Inferior parietal cortex (tissue), 1 donor: Measurements from ENCODE around the gene HHAT.
"Not testable (repeated sequence)": the region's sequence is repeated elsewhere in the genome, so short reads cannot be mapped to it uniquely, and the experiment has no call there.

Experiments used
- DNase-seq: peaks from one replicate; pipeline ENCODE4 v3.0.0-alpha.2; 2016; ENCODE audit errors: extremely low spot score

Gene HHAT

DNA sequence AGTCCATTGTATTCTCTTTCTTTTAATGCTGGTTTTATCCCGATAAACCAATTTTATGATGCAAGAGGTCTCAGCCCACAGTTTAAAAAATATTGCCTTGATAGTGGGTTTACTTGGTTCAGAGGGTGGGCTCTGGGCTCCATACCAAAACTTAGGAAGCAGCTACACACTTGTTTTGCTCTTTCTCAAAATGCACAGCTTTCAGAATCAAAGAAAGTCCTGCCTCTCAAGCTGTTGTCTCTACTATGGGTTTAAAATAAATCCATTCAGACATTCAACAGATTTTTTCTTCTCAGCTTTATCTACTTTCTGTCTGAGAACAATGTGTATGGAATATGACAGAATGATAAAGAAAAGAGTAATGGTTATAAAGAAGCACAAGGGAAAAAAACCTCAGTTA, 14.8 kb upstream of the HHAT start:
- DNase-seq = no peak

DNA sequence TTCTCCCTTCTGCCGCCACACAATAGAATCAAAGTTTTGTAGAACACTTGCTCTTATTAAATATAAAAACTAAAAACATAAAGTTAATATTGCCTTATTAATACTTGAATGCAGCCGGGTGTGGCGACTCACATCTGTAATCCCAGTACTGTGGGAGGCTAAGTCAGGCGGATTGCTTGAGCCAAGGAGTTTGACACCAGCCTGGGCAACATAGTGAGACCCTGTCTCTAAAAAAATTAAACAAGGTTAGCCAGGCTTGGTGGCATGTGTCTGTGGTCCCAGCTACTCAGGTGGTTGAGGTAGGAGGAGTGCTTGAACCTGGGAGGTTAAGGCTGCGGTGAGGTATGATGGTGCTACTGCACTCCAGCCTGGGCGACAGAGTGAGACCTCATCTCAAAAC, 13.2 kb upstream of the HHAT start:
- DNase-seq = no peak

DNA sequence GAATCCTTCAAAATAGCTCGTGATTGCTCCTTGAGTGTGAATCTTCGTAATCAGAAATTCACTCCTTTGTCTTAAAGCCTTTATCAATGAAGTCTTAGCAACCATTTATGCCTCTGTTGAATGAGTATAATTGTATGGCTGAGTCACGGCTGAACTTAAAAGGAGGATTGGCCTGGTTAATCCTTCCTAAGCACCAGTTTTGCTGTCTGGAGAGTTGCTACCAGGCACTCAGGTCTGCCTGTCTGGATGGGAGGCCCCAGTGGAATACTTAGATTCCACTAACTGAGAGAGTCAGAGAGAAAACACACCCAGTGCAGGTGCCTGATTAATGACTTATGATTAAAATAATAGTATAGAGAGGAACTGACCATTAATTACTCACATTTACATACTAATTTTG, 7.6 kb upstream of the HHAT start:
- no peak for DNase-seq

DNA sequence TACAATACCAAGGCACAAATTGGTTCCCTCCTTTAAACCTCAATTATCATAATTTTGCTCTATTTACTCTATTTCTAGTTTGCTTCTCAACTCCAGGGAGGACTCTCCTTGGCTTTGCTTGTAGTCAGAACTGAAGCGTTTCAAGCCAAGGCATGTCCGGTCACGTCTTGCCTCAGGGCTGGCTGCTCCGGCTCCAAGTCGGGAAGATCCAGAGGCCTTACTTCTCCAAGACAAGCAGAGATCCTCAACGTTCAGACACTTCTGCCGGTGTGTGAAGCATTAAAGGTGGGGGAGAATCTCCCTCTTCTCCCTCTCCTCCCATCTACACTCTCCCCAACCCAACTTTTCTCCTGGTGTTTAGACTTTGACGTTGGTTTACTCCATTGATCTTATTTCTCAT, 7.2 kb upstream of the HHAT start:
- DNase-seq = no peak

DNA sequence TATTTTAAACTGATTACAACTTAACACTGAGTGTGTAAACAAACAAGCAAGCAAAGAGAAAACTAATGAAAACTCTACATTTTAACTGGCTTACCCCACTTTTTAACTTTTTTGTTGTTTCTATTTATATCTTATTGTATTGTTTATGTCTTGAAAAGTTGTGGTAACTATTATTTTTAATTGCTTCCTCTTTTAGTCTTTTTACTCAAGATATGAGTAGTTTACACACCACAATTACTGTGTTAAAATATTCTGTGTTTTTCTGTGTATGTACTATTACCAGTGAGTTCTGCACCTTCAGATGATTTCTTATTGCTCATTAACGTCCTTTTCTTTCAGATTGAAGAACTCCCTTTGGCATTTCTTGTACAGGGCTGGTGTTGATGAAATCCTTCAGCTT, 4.7 kb upstream of the HHAT start:
- DNase-seq = no peak

DNA sequence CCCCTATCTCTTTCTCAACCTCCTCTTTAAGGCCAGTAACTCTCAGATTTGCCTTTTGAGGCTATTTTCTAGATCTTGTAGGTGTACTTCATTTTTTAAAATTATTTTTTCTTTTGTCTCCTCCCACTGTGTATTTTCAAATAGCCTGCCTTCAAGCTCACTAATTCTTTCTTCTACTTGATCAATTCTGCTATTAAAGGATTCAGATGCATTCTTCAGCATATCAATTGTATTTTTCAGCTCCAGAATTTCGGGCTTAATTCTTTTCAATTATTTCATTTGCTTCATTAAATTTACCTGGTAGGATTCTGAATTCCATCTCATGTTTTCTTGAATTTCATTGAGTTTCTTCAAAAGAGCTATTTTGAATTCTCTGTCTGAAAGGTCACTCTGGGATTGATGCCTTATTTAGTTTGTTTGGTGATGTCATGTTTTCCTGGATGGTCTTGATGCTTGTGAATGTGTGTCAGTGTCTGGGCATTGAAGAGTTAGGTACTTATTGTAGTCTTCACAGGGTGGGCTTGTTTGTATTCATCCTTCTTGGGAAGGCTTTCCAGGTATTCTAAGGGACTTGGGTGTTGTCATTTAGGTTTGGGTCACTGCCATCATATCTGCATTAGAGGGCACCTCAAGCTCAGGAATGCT, 3.6 kb upstream of the HHAT start:
- no peak for DNase-seq

DNA sequence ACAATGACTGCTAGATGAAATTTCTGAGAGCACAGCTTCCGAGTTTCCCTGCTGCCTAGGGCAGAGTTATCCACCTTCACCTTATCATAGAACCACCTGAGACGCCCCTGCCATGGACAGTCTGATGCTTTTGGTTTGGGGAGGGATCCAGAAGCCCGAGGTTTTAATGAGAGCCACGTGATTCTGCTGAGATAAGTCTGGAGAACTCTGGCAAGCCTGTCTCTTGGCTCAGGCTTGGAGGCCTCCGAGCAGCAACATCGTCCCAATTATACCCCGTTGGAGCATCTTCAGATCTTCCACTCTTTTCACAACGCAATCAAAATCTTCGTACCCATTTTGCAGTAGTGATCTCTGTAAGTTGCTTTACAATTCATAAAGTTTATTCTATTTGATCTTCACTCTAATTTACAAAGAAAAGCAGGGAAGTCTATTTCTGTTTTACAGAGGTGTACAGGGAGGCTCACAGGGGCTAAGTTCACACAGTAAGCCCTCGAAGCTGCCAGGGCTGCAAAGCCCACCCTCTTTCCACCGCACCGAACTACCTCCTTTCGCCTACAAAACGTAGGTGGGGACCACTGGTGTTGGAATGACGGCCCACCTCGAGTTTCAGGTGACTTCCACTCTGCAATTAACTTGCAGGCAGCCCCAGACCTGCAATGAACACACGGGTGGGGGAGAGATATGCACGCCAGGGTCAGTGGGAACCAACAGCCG, 513 bp upstream of the HHAT start:
- DNase-seq = no peak

DNA sequence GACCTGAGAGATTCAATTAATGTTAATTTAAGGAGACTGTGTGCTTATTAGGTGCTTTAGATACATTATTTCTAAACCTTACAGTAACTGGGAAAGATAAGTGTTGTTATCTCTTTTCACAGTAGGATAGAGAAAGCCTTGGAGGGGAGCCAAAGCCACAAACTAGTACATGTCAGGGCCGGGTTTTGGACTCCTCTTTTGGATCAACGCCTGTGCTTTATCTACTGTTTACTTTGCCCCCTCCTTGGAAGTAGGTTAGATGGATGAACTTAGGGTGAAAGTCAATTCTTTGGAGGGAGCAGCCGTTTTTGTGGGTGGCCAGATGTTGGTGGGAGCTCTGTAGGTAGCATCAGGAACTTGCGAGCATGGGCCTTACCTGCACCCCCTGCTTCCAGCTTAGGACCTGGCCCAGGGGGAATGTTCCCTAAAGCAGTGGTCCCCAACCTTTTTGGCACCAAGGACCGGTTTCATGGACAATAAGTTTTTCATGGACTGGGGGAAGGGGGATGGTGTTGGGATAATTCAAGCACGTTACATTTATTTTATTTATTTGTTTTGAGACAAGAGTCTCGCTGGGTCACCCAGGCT, 1.7 kb downstream of the HHAT start:
- DNase-seq = no peak

DNA sequence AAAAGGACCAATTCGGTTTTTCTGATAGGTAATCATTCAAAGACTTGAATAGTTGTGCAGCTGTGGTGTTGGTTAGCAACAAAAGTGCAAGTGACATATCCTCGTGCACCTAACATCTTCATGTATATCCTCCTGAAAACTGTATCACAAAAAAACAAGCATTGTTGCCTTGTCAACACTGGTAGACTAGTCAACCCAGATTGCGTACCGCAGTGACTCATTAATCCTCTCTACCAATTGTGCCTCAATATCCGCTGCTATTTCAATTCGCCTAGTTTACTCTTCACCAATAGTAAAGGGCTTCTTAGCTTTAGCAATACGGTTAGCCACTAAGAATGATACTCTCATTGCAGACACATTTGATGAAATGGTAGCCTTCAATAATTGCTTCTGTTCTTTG, 3.5 kb downstream of the HHAT start:
- DNase-seq = no peak

DNA sequence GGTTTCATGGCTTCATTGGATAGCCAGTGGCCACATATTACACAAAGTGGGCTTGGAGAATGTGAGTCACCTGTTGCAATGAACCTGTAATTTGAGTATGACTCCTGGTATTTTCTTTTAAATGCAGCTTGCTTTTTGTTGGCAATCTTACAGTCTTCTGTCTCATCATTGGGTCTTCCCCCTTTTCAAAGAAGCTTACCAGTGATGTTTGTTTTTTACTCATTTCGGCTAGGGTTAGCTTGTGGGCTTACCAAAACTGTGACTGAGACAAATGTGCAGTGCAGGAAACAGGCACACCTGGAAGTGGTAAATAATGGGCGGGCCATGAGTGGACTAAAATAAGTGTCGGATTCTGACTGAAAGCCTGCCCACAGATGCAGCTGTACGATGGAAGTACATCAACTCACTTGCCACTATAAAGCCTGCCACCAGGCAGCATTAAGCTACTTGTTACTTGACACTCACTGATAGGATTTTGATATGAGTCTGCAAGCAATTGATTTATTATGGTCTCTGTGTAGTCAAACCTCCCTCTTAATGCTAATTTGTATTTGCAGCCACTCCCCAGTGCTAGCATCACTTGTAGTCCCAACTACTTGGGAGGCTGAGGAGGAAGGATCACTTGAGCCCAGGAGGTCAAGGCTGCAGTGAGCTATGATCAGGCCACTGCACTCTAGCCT, 4.2 kb downstream of the HHAT start:
- no peak for DNase-seq

DNA sequence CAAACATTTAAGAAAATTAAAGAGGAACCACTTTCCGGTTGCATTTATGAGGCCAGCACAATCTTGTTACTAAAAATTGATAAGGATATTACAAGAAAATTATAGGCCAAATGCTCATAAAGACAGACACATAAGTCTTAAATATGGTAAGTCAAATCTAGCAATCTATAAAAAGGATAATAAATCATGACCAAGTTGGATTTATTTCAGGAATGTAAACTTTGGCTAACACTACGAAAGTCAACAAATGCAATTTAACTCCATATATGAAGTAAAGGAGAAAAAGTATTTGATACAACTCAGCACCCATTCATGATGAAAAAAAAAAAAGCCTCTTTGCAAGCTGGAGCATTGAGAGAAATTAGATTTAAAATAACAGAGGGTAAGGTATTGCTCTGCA, 6.3 kb downstream of the HHAT start:
- no peak for DNase-seq

DNA sequence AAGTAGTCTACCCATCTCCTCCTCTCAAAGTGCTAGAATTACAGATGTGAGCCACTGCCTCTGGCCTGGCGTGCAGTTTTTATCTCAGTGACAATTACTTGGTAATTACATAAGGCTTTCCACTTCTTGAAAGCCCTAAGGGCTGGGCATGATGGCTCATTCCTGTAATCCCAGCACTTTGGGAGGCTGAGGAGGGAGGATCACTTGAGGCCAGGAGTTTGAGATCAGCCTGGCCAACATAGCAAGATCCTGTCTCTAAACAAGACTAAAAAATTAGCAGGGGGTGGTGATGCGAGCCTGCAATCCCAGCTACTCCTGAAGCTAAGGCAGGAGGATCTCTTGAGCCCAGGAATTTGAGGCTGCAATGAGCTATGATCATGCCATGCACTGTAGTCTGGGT, 7.7 kb downstream of the HHAT start:
- no peak for DNase-seq

DNA sequence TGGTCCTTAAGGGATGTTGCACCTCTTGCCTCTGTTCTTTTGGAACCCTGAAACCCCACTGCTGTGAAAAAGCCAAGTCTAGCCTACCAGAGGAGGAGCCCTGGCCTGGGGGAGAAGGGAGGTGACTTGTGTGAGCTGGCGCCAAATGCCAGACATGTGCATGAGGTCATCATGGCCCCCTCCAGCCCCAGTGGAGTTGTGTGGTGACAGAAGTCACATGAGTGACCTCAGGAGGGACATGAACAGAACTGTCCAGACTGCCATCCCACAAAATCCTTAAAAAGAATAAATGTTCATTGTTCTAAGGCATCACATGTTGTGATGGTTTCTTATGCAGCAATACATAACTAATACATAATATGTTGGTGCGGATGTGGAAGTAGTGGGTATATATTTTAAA, 10.8 kb downstream of the HHAT start:
- DNase-seq = no peak

DNA sequence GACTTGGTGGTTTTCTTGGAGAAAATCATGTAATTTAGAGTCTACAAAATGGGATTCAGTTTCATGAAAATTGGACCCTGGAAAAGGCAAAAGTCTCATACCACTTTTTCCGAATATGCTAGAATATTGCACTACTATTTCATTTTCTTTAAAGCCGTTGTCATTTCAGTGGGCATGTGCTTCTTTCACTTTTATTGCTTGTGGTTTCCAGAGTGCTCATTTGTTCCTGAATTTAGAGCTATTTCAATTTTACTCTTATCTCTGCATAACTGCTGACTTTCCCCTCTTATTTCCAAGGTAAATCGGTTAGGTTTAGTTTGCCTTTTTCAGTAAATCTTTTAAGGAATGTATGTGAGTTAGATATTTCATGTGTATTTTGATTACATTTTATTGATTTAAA, 11.6 kb downstream of the HHAT start:
- DNase-seq = no peak

DNA sequence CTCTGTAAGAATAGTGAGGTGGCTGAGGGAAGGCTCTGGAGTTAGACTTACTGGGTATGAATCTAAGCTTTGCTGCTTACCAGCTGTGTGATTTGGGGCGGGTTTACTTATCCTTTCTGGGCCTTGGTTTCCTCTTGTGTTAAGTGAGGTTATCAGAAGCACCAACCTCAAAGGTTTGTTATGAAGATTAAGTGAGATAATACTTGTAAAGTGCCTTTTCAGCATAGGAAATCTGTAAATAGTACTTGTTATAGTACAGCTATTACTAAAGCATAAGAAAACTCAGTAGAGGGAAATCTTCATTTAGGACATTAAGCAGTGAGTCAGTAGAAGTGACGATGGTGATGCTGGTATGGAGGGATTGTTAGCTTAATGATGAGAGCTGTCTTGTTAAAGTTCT, 12.1 kb downstream of the HHAT start:
- no peak for DNase-seq

DNA sequence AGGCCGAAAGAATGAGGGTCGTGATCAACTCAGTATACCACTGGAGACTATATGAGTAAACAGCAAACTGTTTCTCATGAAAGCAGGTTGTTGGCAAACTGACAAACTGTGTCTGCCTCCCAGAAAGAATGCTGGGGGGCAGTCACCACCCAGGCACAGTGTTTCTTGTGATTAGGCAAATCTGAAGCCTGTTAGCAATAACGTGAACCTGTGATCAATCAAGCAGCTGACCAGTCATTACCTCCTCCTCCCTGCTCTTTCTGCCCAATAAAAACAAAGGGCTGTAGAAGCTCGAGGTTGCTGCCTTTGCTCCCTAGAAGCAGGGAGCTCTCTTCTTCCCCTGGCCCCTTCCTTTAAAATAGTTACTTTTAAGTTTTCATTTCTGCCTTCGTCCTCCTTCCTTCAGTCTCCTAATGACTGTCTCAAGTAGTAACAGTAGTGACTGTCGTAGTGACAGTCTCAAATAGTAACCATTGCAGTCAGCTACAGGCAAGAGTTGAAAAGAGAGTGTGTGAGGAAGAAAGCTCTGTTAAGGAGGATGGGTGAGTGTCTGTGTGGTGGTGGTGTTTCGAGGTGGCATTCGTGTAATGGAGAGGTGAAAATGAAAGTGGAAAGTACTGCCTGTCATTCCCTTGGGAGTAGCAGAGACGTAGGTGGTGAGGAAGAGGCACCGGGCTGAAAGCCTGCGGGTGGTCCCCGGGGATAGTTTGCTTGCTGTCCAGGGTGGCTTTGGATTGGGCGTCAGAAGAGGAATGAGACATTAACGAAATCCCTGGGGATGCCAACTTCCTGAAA, 14.5 kb downstream of the HHAT start:
- DNase-seq = no peak

DNA sequence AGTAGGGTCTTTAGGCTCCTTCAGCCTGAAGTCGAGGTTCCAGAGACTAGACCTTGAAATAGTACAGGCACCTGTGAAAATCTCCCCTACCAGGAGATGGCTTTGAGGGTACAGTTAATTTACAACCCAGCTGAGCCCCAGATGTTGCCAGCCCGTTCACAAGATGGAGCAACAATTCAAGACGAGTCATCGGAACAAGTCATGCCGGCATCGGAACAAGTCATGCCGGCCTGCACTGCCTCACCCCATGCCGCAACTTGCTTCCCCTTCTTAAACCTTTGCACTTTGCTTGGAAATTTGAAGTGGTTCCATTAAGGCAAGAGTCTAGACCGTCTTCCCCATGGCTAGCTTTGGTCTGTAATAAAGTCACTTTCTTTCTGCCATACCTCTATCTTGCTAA, 16.0 kb downstream of the HHAT start:
- DNase-seq = no peak

DNA sequence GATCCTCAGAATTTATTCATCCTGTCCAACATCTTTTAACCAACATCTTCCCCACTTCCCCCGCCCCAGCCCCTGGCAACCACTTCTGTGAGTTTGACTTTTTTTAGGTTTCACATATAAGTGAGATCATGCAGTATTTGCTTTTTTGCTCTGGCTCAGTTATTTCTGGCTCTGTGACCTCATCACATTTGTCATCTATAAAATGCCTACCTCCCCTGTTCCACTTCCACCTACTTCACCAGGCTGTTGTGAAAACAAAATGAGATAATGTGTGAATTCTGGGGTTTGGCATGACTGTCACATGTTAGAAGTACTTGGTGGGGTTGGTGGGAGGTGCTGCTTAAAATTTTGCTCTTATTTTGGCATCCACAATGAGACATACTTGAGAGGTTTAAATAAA, 18.4 kb downstream of the HHAT start:
- no peak for DNase-seq

DNA sequence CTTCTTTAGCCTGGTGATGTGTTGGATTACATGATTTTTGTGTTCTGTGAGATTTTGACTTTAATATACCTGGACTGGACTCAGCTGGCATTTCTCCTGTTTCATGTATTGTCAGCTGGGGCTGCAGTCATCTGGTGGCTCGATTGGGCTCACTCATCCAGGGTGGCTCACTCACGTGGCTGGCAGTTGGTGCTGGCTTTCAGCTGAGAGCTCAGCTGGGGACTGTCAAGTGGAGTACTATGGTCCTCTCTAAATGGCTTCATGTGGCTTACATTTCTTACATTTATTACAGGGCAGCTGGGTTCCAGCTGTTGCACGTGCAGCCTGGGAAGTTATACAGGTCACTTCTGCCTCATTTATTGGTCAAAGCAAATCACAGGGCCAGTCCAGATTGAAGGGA, 22.8 kb downstream of the HHAT start:
- DNase-seq = no peak

DNA sequence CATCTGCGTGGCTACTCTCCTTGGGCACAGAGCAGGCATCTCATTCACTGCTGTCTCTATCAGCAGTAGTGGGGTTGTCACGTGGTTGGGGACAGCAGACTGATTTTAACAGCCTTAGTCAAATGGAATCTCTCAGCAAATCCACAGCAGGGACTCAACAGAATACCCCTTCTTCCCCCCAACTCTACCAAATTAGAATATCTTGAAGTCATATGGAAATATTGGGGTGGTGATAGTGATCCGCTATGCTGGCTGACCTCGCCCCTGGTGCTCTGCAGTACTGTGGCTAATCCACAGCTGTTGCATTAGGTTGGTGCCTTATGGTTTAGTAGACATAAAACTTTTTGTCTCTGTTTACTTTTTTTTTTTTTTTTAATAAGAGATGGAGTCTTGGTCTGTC, 23.9 kb downstream of the HHAT start:
- no peak for DNase-seq

DNA sequence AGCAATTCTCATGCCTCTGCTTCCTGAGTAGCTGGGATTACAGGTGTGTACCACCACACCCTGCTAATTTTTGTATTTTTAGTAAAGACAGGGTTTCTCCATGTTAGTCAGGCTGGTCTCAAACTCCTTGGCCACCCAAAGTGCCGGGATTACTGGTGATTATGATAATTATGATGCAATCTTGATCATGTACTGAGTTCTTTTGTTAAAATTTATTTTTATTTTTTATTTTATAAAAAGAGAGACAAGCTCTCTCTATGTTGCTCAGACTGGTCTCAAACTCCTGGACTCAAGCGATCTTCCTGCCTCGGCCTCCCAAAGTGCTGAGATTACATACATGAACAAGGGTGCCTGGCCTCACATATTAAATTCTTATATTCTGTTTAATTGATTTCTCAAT, 25.6 kb downstream of the HHAT start:
- not testable (repeated sequence) for DNase-seq

DNA sequence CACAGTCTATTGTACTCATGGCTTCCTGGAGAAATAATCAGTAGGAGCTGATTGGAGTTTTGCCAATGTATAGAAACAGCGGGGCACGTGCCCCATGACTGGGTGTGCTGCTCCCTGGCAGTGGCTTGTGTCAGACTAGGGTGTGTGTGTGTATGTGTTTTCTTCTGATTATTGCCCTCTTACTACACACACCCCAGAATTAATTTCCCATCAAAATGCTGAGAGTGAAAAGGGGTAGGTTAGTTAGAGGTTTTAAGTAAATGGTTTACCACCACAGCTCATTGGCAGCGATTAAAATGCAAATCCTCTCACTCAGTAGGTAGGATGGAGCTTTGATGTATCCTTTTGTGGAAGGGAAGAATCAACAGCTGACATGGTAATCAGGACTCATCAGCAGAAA, 29.9 kb downstream of the HHAT start:
- no peak for DNase-seq
